GM23338 (cell line): ENCODE measurements around the gene WDR54. TPM values are rescaled to one million over a fixed set of nuclear protein-coding genes. Genes with fewer than 3 reads are reported as not detected.

Experiments used
- ATAC-seq: fragments of 200-7000 bp; cut with Tn5 transposase; 3 replicates; pipeline ENCODE4 v1.9.1; 2020
- DNase-seq: peaks from one replicate; pipeline ENCODE4 v3.0.0-alpha.2; 2015; ENCODE audit warnings: low spot score
- H2AFZ ChIP-seq: fragments of 200-600 bp; sonication (generic); 2 replicates; pipeline ENCODE4 v1.8.0; 2016; ENCODE audit warnings: antibody characterized with exemption, mild to moderate bottlenecking, moderate library complexity
- H3F3A ChIP-seq: fragments of 200-600 bp; sonication (generic); replicated peaks from 2 replicates; pipeline ENCODE4 v1.8.0; 2017; ENCODE audit warnings: antibody characterized with exemption, mixed run types, low read depth
- H3K27ac ChIP-seq: fragments of 200-600 bp; sonication (generic); 2 replicates; pipeline ENCODE4 v1.6.1; 2016; ENCODE audit warnings: low read depth
- H3K27me3 ChIP-seq: fragments of 200-600 bp; sonication (generic); 2 replicates; pipeline ENCODE4 v1.8.0; 2016; ENCODE audit warnings: mild to moderate bottlenecking, mixed run types, moderate library complexity; ENCODE audit not compliant: insufficient read depth
- H3K36me3 ChIP-seq: fragments of 200-600 bp; sonication (generic); 2 replicates; pipeline ENCODE4 v1.8.0; 2016; ENCODE audit warnings: mild to moderate bottlenecking; ENCODE audit not compliant: insufficient read depth
- H3K4me1 ChIP-seq: fragments of 200-600 bp; sonication (generic); 2 replicates; pipeline ENCODE4 v1.8.0; 2016; ENCODE audit warnings: mild to moderate bottlenecking, moderate library complexity; ENCODE audit not compliant: insufficient read depth
- H3K4me2 ChIP-seq: fragments of 200-600 bp; sonication (generic); 2 replicates; pipeline ENCODE4 v1.7.1; 2017; ENCODE audit warnings: mixed run types
- H3K4me3 ChIP-seq: fragments of 200-600 bp; sonication (generic); 2 replicates; pipeline ENCODE4 v1.6.1; 2016; ENCODE audit warnings: mixed run types
- H3K79me2 ChIP-seq: fragments of 200-600 bp; sonication (generic); replicated peaks from 2 replicates; pipeline ENCODE4 v1.8.0; 2017; ENCODE audit warnings: mild to moderate bottlenecking; ENCODE audit not compliant: insufficient read depth
- H3K9me2 ChIP-seq: fragments of 200-600 bp; sonication (generic); 2 replicates; pipeline ENCODE4 v1.8.0; 2017; ENCODE audit not compliant: insufficient read depth
- H4K20me1 ChIP-seq: fragments of 200-600 bp; sonication (generic); replicated peaks from 2 replicates; pipeline ENCODE4 v1.8.0; 2017; ENCODE audit warnings: mild to moderate bottlenecking; ENCODE audit not compliant: insufficient read depth
- H3K27ac Mint-ChIP-seq: 2 replicates; pipeline ENCODE4 v1.8.0; 2020; ENCODE audit warnings: inconsistent platforms, mild to moderate bottlenecking, moderate library complexity, mixed read lengths
- H3K27me3 Mint-ChIP-seq: 3 replicates; pipeline ENCODE4 v1.8.0; 2022; ENCODE audit warnings: low read depth, mild to moderate bottlenecking, moderate library complexity, mixed read lengths, inconsistent platforms; ENCODE audit not compliant: insufficient read depth, poor library complexity
- H3K36me3 Mint-ChIP-seq: 3 replicates; pipeline ENCODE4 v1.8.0; 2021; ENCODE audit warnings: low read depth, mild to moderate bottlenecking, inconsistent platforms, moderate library complexity, mixed read lengths
- H3K4me1 Mint-ChIP-seq: 3 replicates; pipeline ENCODE4 v1.8.0; 2020; ENCODE audit warnings: mild to moderate bottlenecking, inconsistent platforms, mixed read lengths
- H3K4me3 Mint-ChIP-seq: 3 replicates; pipeline ENCODE4 v1.8.0; 2021; ENCODE audit warnings: moderate library complexity, mild to moderate bottlenecking, inconsistent platforms, mixed read lengths
- H3K9me3 Mint-ChIP-seq: 3 replicates; pipeline ENCODE4 v1.8.0; 2020; ENCODE audit warnings: moderate library complexity, mild to moderate bottlenecking, inconsistent platforms, mixed read lengths
- CREB1 ChIP-seq: fragments of 250-450 bp; sonication (Bioruptor Pico); IDR thresholded peaks from 2 replicates; pipeline ENCODE4 v1.5.0; 2020; ENCODE audit warnings: low read depth, mild to moderate bottlenecking, moderate library complexity
- EZH2 ChIP-seq: fragments of 200-600 bp; sonication (generic); IDR thresholded peaks from one replicate; pipeline ENCODE4 v1.8.0; 2017; ENCODE audit warnings: antibody characterized with exemption, mild to moderate bottlenecking, low read depth; ENCODE audit not compliant: unreplicated experiment
- EZH2phosphoT487 ChIP-seq: fragments of 200-600 bp; sonication (generic); IDR thresholded peaks from one replicate; pipeline ENCODE4 v1.8.1; 2018; ENCODE audit warnings: antibody characterized with exemption; ENCODE audit not compliant: unreplicated experiment
- JUNB ChIP-seq: IDR thresholded peaks from one replicate; pipeline ENCODE4 v1.6.1; 2016; ENCODE audit warnings: antibody characterized with exemption; ENCODE audit not compliant: unreplicated experiment
- NANOG ChIP-seq: IDR thresholded peaks from 2 replicates; pipeline ENCODE4 v1.6.1; 2016; ENCODE audit warnings: antibody characterized with exemption, borderline replicate concordance
- POLR2AphosphoS5 ChIP-seq: IDR thresholded peaks from 2 replicates; pipeline ENCODE4 v1.6.1; 2016; ENCODE audit warnings: antibody characterized with exemption, low read depth
- STAT1 ChIP-seq: IDR thresholded peaks from one replicate; pipeline ENCODE4 v1.6.1; 2016; ENCODE audit warnings: antibody characterized with exemption; ENCODE audit not compliant: unreplicated experiment
- ZNF114 ChIP-seq: fragments of 250-450 bp; sonication (Bioruptor Pico); IDR thresholded peaks from 2 replicates; pipeline ENCODE4 v1.5.0; 2020; ENCODE audit warnings: mild to moderate bottlenecking, moderate library complexity
- ZNF331 ChIP-seq: fragments of 250-450 bp; sonication (Bioruptor Pico); IDR thresholded peaks from 2 replicates; pipeline ENCODE4 v1.5.0; 2020; ENCODE audit warnings: low read depth, mild to moderate bottlenecking, moderate library complexity
- polyA plus RNA-seq: library from polyadenylated mRNA; unstranded; fragments of >200 nt; fragmentation: Nextera tagmentation; extraction: Ambion mirVana; gene quantifications from 2 replicates; pipeline ENCODE4 v1.2.1, GENCODE V29; 2016
- total RNA-seq: library from RNA; depleted of rRNA; stranded (reverse); fragments of >200 nt; shearing (Covaris generic); gene quantifications from 2 replicates; pipeline ENCODE4 v1.2.3, GENCODE V29; 2014
- TF ChIP-seq, protein P1 (sequence below): IDR thresholded peaks from 2 replicates; pipeline ENCODE4 v1.6.1; 2016; ENCODE audit warnings: antibody characterized with exemption
- TF ChIP-seq, protein P2 (sequence below): fragments of 250-450 bp; sonication (Bioruptor Pico); IDR thresholded peaks from 2 replicates; pipeline ENCODE4 v1.5.0; 2020; ENCODE audit warnings: mild to moderate bottlenecking, moderate library complexity
- TF ChIP-seq, protein P3 (sequence below): IDR thresholded peaks from one replicate; pipeline ENCODE4 v1.6.1; 2018; ENCODE audit warnings: antibody characterized with exemption; ENCODE audit not compliant: unreplicated experiment
- TF ChIP-seq, protein P4 (sequence below), 2 experiments: fragments of 200-600 bp in 1 of 2; sonication (generic) in 1 of 2; conservative IDR thresholded peaks; 2 replicates each; pipeline versions ENCODE4 v1.5.1 to v1.6.1; 2016 to 2017; ENCODE audit warnings: antibody characterized with exemption in 2 of 2, low read depth in 2 of 2, mild to moderate bottlenecking in 2 of 2, moderate library complexity in 1 of 2

The WDR54 gene
- total and polyA plus RNA-seq, 2 experiments from 2014 or later, result 41.3 to 42.6 TPM

DNA sequence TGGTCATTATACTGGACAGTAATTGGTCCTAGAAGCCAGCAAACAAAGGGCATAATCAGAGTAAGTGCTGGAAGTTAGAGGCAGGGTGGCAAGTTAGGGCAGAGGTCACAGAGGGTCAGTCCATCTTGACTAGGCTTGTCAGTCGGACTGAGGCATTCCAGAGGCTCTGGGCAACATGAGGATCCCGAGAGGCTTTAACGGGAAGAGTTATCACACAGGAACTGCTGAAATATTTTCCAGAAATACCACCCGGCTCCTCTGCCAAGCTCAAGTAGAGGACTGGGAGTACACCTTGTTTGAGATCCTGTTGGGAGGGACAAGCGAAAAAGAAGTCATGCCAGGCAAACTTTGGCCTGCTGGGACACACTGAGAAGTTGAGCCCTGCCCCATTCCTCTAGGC is 13.8 kb upstream of the WDR54 start:
- Histone ChIP-seq H3K4me2 (no peak overlapping the region), H3K4me3 (no peak overlapping the region), H3K36me3 (no peaks in the 10 kb centered on the region), H3K79me2 (no peaks in the 10 kb centered on the region), H4K20me1 (no peaks in the 10 kb centered on the region), H3K27ac (no peak overlapping the region), H2AFZ (no peak overlapping the region), H3K4me1 (no peaks in the 10 kb centered on the region), H3F3A (no peaks in the 10 kb centered on the region), H3K9me2 (no peaks in the 10 kb centered on the region), H3K27me3 (no peaks in the 10 kb centered on the region)
- TF ChIP-seq, protein P1, sequence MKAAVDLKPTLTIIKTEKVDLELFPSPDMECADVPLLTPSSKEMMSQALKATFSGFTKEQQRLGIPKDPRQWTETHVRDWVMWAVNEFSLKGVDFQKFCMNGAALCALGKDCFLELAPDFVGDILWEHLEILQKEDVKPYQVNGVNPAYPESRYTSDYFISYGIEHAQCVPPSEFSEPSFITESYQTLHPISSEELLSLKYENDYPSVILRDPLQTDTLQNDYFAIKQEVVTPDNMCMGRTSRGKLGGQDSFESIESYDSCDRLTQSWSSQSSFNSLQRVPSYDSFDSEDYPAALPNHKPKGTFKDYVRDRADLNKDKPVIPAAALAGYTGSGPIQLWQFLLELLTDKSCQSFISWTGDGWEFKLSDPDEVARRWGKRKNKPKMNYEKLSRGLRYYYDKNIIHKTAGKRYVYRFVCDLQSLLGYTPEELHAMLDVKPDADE, result no peak
- TF ChIP-seq ZNF331 (CRISPR knock-in tag) (no peak), EZH2 (no peak), STAT1 (no peak), CREB1 (CRISPR knock-in tag) (no peak), ZNF114 (CRISPR knock-in tag) (no peak), JUNB (no peak), POLR2AphosphoS5 (no peak), NANOG (no peak), EZH2phosphoT487 (no peak)
- TF ChIP-seq, protein P2, sequence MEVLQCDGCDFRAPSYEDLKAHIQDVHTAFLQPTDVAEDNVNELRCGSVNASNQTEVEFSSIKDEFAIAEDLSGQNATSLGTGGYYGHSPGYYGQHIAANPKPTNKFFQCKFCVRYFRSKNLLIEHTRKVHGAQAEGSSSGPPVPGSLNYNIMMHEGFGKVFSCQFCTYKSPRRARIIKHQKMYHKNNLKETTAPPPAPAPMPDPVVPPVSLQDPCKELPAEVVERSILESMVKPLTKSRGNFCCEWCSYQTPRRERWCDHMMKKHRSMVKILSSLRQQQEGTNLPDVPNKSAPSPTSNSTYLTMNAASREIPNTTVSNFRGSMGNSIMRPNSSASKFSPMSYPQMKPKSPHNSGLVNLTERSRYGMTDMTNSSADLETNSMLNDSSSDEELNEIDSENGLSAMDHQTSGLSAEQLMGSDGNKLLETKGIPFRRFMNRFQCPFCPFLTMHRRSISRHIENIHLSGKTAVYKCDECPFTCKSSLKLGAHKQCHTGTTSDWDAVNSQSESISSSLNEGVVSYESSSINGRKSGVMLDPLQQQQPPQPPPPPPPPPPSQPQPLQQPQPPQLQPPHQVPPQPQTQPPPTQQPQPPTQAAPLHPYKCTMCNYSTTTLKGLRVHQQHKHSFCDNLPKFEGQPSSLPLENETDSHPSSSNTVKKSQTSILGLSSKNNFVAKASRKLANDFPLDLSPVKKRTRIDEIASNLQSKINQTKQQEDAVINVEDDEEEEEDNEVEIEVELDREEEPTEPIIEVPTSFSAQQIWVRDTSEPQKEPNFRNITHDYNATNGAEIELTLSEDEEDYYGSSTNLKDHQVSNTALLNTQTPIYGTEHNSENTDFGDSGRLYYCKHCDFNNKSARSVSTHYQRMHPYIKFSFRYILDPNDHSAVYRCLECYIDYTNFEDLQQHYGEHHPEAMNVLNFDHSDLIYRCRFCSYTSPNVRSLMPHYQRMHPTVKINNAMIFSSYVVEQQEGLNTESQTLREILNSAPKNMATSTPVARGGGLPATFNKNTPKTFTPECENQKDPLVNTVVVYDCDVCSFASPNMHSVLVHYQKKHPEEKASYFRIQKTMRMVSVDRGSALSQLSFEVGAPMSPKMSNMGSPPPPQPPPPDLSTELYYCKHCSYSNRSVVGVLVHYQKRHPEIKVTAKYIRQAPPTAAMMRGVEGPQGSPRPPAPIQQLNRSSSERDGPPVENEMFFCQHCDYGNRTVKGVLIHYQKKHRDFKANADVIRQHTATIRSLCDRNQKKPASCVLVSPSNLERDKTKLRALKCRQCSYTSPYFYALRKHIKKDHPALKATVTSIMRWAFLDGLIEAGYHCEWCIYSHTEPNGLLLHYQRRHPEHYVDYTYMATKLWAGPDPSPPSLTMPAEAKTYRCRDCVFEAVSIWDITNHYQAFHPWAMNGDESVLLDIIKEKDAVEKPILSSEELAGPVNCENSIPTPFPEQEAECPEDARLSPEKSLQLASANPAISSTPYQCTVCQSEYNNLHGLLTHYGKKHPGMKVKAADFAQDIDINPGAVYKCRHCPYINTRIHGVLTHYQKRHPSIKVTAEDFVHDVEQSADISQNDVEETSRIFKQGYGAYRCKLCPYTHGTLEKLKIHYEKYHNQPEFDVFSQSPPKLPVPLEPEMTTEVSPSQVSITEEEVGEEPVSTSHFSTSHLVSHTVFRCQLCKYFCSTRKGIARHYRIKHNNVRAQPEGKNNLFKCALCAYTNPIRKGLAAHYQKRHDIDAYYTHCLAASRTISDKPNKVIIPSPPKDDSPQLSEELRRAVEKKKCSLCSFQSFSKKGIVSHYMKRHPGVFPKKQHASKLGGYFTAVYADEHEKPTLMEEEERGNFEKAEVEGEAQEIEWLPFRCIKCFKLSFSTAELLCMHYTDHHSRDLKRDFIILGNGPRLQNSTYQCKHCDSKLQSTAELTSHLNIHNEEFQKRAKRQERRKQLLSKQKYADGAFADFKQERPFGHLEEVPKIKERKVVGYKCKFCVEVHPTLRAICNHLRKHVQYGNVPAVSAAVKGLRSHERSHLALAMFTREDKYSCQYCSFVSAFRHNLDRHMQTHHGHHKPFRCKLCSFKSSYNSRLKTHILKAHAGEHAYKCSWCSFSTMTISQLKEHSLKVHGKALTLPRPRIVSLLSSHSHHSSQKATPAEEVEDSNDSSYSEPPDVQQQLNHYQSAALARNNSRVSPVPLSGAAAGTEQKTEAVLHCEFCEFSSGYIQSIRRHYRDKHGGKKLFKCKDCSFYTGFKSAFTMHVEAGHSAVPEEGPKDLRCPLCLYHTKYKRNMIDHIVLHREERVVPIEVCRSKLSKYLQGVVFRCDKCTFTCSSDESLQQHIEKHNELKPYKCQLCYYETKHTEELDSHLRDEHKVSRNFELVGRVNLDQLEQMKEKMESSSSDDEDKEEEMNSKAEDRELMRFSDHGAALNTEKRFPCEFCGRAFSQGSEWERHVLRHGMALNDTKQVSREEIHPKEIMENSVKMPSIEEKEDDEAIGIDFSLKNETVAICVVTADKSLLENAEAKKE (CRISPR knock-in tag), result no peak
- TF ChIP-seq, protein P3, sequence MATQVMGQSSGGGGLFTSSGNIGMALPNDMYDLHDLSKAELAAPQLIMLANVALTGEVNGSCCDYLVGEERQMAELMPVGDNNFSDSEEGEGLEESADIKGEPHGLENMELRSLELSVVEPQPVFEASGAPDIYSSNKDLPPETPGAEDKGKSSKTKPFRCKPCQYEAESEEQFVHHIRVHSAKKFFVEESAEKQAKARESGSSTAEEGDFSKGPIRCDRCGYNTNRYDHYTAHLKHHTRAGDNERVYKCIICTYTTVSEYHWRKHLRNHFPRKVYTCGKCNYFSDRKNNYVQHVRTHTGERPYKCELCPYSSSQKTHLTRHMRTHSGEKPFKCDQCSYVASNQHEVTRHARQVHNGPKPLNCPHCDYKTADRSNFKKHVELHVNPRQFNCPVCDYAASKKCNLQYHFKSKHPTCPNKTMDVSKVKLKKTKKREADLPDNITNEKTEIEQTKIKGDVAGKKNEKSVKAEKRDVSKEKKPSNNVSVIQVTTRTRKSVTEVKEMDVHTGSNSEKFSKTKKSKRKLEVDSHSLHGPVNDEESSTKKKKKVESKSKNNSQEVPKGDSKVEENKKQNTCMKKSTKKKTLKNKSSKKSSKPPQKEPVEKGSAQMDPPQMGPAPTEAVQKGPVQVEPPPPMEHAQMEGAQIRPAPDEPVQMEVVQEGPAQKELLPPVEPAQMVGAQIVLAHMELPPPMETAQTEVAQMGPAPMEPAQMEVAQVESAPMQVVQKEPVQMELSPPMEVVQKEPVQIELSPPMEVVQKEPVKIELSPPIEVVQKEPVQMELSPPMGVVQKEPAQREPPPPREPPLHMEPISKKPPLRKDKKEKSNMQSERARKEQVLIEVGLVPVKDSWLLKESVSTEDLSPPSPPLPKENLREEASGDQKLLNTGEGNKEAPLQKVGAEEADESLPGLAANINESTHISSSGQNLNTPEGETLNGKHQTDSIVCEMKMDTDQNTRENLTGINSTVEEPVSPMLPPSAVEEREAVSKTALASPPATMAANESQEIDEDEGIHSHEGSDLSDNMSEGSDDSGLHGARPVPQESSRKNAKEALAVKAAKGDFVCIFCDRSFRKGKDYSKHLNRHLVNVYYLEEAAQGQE, result no peak
- TF ChIP-seq, protein P4, sequence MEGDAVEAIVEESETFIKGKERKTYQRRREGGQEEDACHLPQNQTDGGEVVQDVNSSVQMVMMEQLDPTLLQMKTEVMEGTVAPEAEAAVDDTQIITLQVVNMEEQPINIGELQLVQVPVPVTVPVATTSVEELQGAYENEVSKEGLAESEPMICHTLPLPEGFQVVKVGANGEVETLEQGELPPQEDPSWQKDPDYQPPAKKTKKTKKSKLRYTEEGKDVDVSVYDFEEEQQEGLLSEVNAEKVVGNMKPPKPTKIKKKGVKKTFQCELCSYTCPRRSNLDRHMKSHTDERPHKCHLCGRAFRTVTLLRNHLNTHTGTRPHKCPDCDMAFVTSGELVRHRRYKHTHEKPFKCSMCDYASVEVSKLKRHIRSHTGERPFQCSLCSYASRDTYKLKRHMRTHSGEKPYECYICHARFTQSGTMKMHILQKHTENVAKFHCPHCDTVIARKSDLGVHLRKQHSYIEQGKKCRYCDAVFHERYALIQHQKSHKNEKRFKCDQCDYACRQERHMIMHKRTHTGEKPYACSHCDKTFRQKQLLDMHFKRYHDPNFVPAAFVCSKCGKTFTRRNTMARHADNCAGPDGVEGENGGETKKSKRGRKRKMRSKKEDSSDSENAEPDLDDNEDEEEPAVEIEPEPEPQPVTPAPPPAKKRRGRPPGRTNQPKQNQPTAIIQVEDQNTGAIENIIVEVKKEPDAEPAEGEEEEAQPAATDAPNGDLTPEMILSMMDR (conservative IDR thresholded peaks at IDR 0.05; ENCODE audit: low read depth in 2 of 2), result no peak
- Mint-ChIP-seq H3K36me3 (no peaks in the 10 kb centered on the region), H3K9me3 (no peaks in the 10 kb centered on the region), H3K27me3 (peaks cover 6% of the 10 kb centered on the region), H3K27ac (no peak overlapping the region), H3K4me1 (no peaks in the 10 kb centered on the region), H3K4me3 (no peak overlapping the region)
- DNase-seq, result no peak
- ATAC-seq, result no peak
